ENCODE measurements around the gene KRTAP19-6. TPM values are rescaled to one million over a fixed set of nuclear protein-coding genes. Genes with fewer than 3 reads are reported as not detected.
"Not testable (repeated sequence)": the region's sequence is repeated elsewhere in the genome, so short reads cannot be mapped to it uniquely, and the experiment has no call there.

The KRTAP19-6 gene, protein sequence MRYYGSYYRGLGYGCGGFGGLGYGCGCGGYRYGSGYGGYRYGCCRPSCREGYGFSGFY
- not detected in 2 replicates for total RNA-seq (2014; rRNA removed; shearing (Covaris generic))

DNA sequence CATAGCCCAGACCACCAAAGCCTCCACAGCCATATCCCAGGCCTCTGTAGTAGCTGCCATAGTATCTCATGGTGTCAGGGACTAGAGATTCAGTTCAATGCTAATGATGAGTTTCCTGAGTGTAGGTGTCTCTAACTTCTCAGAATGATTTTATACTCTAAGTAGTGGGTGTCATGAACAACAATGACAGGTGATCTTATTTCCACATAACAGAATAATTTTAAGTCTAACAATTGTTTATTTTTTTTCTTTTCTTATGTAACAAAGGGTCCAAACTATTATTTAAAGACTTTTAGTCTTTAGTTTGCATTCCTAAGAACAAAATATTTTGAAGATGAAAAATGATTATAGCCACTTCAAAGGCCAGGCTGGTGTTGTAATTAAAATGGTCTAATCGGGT is at the start of gene KRTAP19-6:
Gene KRTAP19-6 (minus strand): TSS at position 101 of the 400 bp plus-strand sequence. CDS start 31 bp downstream, at position 70.
- DNase-seq (ENCODE audit: low spot score): no peak

- DNase-seq (ENCODE audit: low spot score): no peak
Measured at GRCh38 chr21:30590297-30590696, 48.6 kb upstream of the KRTAP19-6 start, which contains the start of gene KRTAP22-2. Gene KRTAP22-2 (minus strand): TSS chr21:30590397.

DNA sequence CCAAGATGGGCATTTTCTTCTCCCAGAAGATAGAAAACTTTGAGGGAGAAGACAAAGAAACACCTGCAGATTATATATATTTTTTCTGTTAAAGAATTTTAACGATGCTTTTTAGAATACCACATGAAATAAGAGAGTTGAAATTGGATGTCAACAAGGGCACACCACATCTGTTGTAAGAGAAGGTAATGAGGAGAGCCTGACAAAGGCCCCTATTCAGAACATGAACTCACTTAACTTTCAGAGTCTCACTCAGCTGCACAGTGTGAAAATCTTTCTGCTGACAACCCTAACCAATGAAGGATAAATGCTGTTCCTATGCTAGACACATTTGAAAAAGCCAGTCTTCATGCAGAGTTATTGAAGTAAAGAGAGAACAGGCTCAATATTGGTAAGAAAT is 41.2 kb upstream of the KRTAP19-6 start:
- no peak for DNase-seq (ENCODE audit: low spot score)

- DNase-seq (ENCODE audit: low spot score): peak; percentile 7
Measured at GRCh38 chr21:30580132-30580531, 38.5 kb upstream of the KRTAP19-6 start.

DNA sequence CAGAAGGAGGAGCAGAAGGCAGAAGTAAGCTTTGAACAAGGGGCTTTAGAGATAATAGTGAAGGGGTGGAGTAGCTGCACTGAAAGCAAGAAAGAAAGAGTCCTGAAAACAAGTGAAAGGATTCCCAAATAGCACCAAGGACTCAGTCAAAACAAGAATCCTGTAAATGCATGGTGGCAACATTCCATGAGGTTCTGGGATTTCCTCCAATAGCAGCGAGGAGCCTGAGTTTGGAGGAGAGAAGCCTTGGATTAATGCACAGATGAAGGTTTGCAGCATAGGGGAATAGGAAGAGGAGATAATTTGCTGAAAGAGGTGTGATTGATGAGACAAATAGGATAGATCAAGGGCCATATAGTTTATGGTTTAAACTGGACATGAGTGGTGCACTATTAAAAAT is 37.7 kb upstream of the KRTAP19-6 start:
- DNase-seq (ENCODE audit: low spot score): no peak

DNA sequence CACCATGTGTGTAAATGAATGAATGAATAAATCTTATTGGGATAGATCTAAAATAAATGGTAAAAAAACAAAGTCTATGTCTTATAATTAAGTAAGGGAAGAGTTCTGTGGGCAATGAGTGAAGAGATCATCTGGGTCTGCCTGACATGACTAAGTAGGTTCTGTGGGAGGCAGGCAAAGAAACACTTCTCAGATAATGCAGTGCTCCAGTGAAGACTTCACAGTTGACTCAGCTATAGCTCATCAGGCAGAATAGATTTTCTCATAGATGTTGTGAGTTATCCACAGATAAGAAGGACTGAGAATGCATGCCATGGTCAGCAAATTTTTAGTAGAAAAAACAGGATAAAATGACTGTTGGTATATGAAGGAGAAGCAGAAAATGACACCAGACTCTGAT is 36.1 kb upstream of the KRTAP19-6 start:
- no peak for DNase-seq (ENCODE audit: low spot score)

DNA sequence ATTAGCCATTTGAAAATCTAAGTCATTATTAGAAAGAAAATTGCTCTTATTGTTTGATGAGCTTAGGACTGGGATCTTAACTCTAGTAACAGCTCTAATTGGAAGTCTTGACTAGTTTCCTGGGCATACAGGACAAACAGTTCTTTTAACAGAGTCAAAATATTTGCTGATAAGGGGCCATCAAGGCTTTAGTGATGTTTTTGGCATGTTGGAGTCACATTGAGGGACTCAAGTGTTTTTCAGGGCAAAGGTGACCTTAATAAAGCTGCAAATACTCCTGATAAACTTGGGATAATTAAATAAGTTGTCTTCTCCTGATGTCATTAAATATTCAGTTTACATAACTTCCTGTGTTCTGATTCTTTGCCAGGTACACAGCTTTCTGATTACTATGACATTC is 26.0 kb upstream of the KRTAP19-6 start:
- DNase-seq (ENCODE audit: low spot score): no peak

DNA sequence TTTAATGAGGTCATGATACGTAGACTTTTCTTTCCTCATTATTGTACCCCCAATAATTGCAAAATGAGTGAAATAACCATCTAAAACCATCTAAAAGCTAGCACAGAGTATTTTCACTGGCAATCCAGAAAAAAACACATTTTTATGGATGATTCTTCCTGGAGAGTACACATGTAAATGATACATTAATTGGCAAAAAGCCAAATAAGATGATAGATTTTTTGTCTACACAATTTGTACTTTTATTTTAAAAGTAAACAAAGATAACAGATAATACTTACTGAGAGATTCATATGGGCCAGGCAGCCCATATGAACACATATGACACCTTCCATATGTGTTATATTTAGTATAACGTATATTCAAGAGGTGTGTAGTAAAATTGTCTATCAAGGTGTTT is 22.0 kb upstream of the KRTAP19-6 start:
- no peak for DNase-seq (ENCODE audit: low spot score)

DNA sequence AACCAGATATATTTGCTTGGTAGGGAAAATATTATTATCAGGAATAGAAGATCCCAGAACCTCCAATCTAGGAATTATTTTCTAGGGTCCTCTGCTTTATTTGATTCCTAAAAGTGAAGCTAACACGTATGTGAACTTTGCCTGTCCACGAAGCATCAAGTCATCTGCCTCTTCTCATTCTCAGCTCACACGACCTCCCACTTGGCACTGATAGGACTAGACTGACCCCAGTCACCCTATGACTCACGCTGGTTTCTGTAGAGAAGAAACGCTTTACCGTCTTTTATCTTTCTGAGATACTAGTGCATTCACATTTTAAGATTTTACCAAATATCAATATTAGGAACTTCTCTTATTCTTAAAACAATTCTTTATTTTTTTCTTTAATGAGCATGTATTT is 21.4 kb upstream of the KRTAP19-6 start:
- no peak for DNase-seq (ENCODE audit: low spot score)

DNA sequence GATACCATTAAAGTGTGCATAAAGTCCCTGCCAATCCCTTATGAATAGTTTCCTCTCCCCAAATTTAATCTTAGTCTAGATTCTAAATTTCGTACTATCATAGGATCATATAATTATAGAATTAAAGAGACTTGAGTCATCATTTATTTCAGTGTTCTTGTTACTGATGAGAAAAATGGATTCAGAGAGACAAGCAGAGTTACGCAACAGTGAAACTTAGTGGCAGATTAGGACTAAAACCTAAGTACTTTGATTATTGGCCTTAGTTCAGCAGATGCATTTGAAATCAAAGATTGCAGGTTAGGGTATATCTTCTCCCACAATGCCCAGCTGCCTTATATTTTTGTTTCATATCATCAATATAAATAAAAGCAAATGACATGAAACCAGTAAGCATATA is 20.3 kb upstream of the KRTAP19-6 start:
- no peak for DNase-seq (ENCODE audit: low spot score)

GRCh38 chr21:30561264-30561895 is 19.7 kb upstream of the KRTAP19-6 start, which contains the start of gene KRTAP19-7:
Gene KRTAP19-7 (minus strand): TSS chr21:30561314. CDS start chr21:30561289, 25 bp downstream.
- no peak for DNase-seq (ENCODE audit: low spot score)

DNA sequence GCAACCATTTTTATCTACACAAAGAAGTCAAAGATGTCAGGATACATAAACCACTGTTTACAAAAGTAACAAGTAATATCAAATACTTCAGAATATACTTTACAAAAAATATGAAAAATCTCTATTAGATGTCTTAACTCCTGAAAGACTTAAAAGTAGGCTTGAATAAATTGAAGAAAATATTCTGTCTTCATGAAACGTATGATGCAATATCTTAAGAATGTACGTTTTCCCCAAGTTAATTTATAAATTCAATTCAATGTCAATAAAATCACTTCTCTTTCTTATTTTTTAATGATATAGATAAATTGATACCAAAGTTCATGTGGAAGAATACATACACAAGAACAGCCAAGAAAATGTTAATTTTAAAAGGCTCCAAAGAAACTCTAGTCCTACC is 13.4 kb upstream of the KRTAP19-6 start:
- DNase-seq (ENCODE audit: low spot score): no peak

- DNase-seq (ENCODE audit: low spot score): no peak
Measured at GRCh38 chr21:30552782-30553181, 11.1 kb upstream of the KRTAP19-6 start.

DNA sequence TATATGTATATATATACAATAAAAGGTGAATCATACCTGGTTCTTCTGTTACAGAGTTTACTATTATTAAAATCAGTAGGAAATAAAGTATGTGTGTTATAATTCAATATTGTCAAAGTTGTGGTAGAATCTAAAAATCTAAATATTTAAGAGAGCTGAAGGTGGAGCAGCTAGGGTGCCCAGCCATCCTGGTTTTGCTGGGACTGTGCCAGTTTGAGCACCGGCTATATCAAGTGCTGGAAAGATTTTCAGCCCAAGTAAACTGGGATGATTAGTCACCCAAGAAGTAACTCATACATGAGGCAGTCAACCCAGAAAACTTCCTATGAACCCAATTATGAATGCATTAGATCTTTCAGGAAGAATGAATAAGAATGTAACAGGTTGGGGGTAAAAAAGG is 22.8 kb downstream of the KRTAP19-6 start:
- DNase-seq (ENCODE audit: low spot score): no peak

DNA sequence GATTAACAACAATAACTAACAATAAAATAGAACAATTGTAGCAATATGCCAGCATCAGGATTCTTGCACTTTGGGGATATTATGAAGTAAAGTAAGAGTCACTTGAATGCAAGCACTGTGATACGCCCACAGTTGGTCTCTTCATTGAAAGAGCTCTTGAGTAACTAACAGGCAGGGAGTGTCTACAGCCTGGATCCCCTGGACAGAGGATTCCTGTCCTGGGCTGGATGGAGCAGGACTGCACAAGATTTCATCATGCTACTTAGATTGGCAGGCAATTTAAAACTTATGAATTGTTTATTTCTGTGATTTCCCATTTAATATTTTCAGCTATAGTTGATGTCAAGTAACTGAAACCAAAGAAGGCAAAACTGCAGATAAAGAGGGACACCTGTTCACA is 26.0 kb downstream of the KRTAP19-6 start:
- no peak for DNase-seq (ENCODE audit: low spot score)

- not testable (repeated sequence) for DNase-seq (ENCODE audit: low spot score)
Measured at GRCh38 chr21:30505621-30506205, 36.0 kb downstream of the KRTAP19-6 start.

- DNase-seq (ENCODE audit: low spot score): no peak
Measured at GRCh38 chr21:30502041-30502440, 39.6 kb downstream of the KRTAP19-6 start, which contains the start of gene KRTAP19-5. Gene KRTAP19-5 (minus strand): TSS chr21:30502141. CDS start chr21:30502090, 51 bp downstream.

GRCh38 chr21:30497065-30497464 is 44.6 kb downstream of the KRTAP19-6 start, which contains the start of gene KRTAP19-4:
Gene KRTAP19-4 (minus strand): TSS chr21:30497165. CDS start chr21:30497110, 55 bp downstream.
- DNase-seq (ENCODE audit: low spot score): no peak

DNA sequence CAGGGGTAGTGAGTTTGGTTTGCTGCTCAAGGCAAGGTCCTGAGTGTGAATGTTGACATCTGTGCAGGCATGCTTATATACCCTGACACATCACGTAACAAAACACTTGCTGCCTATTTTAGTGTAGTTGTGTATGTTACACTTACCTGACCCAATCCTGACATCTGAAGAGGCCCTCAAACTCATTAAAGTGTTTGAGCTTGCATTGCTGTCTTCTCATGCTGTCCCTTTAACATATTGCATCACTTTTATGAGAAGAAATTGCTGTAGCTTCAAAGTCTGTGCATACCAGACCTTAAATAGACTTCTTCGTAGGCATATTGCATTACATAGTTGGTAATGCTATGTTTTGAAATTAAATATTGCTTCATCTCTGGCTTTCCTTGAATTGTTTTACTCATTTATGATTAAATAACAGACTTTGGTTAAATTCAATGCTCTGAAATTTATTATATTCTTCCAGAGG is 49.7 kb downstream of the KRTAP19-6 start, which contains the start of gene KRTAP19-3:
Gene KRTAP19-3 (minus strand): TSS at position 51 of the 466 bp plus-strand sequence. CDS start 56 bp downstream, outside the sequence.
- DNase-seq (ENCODE audit: low spot score): no peak

Measured in H4 (cell line).